NK-92 (cell line): ENCODE data around the gene NPR2.

Experiments used
- DNase-seq: peaks from one replicate; lab custom pipeline; 2025; ENCODE audit not compliant: unreplicated experiment; lab: John Stamatoyannopoulos, UW

The NPR2 gene

DNA sequence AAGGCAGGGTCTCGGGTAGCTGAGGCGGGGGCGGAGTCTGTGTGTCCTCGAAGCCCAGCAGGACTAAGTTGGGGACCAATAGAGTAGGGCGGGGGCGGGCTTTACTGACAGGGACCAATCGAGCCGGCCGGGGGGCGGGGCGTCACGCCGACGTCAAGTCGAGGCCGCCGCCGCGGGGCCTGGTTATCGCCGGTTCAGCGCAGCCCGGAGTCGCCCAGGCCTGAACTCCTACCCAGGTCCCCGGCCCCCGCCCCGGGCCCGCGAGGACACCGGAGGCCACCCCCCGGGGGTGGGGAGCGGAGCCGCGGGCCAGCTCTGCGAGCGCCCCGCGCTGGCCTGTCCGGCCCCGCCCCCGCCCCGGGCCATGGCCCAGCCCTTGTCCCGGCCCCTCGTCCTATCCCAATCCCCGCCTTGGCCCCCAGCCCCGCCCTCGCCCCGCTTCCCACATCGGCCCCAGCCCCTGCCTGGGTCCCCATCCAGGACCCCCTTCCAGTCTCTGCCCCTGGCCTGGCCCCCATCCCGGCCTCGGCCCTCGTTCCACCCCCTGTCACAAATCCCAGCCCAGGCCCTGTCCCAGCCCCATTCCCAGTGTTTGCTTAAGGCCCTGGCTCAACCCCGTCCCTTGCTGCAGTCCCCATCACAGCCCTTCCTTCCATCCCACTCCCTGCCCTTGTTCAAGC lies 37.8 kb downstream of the NPR2 start, which contains the start of gene TMEM8B:
Gene TMEM8B (plus strand): TSS at position 145 of the 680 bp plus-strand sequence. CDS start 220 bp downstream, at position 365.
- DNase-seq: peak; percentile 28

DNA sequence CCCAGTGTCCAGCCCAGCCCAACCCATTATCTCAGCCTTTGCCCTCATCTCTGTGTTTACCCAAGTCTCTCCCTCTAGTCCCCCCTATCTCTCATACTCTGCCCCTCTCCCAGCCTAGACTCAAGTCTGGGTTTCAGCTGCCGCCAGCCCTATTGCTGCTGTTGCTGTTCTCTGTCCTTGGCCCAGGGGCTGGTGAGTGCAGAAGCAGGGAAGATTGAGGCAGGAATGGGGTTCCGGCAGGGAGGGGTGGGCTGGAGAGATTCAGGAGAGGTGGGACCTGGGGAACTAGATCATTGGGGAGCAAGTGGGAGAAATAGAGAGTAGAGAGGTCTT lies 38.3 kb downstream of the NPR2 start:
- DNase-seq: no peak

DNA sequence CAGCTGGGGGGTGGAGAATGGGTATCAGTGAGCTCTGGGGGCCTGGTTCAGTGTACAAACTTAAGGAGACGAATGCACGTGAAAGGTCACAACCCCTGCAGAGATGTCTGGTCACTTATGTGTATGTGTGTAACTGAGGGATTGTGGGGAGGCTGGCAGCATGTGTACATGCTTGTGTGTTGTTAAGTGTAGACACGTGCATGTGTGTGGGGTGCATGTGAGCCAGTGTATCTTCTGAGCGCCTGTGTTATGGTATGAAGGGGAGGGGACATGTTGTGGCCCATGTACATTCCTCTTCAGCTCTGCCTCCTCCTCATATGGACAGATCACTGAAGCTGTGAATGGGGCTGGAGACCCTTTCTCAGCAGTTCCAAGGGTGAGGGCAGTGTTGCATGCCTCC lies 39.6 kb downstream of the NPR2 start:
- DNase-seq: no peak

DNA sequence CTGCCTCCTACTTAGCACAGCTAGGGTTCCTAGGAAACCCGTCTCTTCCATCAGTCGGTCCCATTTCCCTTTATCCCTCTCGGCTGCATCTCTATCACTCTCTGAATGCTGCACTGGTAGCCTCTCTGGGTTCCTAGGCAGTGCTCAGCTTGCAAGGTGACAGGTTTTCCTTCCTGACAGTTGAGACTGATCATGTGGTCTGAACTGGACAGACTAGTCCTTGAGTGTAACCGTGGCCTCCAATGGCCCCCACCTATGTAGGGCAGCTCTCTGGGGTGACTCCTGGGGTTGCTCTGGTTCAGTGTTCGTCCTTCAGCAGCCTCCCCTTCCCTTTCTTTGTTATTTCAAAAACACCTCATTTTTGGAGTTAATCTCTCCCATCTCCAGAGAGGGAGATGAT lies 41.4 kb downstream of the NPR2 start:
- no peak for DNase-seq

DNA sequence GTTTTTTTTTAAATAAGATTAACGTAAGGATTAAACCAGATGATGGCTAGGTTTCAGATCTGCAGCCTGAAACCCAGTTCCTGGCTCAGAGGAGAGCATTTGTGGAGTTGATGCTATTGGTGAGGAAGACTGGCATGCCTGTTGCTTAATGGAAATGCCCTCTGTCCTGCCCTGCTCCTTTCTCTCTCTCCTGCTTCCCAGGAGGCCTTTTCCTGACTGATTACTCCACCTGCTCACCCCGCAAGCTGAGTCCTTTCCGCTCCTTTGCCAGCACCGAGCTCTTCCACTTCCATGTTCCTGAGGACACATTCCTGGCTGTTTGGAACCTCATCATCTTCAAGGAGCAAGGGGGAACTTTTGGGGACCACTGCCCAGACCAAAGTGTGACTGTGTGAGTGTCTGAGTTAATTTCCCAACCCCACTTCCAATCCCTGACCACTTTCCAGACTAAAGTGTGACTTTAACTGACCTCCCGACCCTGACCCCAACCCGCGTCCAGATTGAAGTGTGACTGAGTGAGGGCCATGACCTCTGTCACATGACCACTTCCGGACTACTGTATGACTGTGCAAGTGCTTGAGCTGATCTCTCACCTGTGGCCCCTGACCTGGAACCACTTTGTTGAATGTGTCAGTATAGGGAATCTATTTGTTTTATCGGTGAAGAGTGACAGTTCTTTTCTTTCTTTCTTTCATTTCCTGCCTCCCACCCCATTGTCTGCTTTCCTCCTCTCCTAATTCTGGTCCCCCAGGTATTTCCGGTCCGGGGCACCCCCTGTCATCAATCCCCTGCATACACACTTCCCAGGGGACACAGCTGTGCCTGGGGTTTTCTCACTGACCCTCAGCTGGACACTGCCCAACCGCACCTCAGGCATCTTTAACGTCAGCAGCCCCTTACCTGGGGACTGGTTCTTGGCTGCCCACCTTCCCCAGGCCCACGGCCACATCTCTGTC lies 43.1 kb downstream of the NPR2 start:
- no peak for DNase-seq

DNA sequence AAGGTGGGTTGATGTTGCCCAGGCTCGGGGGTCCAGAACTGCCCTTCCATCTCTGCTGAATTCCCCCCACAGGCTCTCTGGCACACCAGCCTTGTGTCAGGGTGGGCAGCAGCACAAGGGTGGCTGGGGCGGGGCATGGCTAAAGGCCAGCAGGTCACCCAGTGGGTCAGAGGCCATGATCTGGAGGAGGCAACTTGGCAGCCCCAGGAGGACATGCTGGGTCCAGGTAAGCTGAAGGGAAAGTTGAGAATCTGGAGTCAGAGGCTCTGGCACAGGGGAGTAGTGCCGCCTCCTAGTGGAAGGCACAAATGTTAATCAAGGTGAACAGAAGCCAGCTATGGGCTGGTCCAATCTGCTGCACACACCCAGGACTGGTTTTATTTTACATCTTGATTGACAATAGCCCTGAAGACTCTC lies 43.8 kb downstream of the NPR2 start:
- DNase-seq: no peak

DNA sequence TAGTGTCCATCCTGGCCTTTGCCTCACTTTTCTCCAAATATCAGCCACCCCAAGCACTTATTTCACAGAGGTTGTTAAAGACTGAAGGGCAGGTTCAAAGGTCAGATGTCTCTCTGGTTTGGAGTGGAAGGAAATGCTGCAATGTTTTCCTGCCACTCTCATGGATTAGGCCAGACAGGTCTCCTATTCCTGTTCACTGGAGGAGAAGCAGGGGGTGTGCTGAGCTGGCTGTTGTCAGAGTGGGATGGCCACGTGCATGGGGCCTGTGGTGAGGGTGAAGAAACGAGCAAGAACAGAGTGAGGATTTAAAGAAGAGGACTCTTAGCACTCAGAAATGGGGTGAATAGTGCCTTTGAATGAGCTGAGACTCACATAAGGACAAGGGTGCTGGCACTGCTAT lies 44.4 kb downstream of the NPR2 start:
- DNase-seq: no peak

DNA sequence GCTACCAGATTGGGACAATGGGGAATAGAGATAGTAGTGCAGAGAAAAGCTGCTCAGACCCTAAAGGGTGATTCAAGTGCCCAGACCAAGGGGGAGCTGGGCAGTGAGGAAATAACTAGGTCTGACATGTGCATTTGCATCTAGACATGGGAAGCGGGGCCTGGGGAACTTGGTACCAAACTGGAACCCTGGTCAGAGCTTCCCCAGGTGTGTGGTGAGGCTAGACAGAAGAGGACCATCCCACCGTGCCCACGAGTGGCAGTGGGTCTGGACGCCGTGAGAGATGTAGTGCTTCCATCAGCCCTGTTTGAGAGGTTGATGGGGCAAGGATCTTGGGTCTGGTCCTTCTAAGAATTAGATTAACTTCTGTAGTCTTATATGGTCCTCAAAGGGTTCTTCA lies 45.2 kb downstream of the NPR2 start:
- no peak for DNase-seq

DNA sequence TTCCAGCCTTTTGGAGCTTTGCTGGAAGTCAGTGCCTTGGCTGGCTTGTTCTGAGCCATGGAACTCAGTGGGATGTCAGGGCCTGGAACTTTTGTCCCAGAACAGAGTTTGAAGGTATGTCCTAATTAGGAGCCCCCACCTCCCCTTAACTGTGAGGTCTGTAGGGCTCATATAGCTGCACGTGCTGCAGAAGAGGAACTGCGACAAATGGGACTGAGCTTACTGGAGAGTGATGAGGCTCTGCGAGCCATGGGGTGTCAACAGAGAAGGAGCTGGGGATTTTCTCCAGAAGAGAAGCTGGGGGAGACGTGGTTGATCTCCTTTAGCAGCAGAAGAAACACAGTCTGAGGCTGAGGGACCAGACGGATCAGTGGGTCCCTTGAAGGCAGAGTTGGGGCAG lies 48.5 kb downstream of the NPR2 start:
- no peak for DNase-seq

DNA sequence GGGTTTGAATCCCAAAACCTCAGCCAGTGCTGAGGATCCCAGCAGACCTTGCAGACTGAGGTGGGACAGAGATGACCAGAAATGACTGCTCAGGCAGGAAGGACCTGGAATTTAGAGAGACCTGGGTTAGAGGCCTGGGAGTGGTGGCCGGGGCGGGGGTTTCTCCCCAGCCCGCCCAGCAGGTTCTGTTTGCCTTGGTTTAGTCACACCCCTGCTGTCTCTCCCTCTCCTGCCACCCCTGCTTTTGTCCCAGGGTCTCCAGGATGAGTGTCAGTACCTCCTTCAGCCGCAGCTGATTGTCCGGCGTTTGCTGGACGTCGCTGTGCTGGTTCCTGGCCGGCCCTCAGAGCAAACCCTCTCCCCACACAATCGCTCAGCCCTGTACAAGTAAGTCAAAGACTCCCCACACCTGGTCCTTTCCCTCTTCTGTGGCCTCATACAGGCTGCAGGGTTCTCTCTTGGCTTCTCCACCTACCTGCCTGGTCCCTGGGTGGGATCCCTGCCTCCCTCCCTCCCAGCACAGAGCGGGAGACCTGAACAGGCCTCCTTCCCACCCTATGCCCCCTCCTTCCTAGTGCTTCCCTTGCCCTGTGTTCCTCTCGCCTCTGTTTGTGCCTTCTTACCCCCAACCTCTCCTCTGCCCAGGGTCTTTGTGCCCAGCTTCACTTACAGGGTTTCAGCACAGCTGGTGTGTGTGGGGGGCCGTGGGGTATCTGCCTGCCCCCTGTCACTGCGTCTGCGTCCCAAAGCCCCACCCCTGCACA lies 49.7 kb downstream of the NPR2 start:
- no peak for DNase-seq

DNA sequence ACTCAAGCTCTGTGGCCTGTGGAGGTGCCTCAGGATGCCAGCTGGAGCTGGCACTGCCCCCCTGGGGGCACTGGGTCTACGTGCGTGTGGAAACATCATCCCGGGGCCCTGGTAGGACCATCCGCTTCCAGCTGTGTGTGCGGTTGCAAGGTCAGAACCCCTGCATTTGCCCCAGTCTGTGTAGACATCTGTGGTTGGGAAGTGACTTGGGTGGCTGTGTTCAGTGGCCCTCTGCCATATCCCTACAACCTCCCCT lies 50.2 kb downstream of the NPR2 start:
- no peak for DNase-seq

DNA sequence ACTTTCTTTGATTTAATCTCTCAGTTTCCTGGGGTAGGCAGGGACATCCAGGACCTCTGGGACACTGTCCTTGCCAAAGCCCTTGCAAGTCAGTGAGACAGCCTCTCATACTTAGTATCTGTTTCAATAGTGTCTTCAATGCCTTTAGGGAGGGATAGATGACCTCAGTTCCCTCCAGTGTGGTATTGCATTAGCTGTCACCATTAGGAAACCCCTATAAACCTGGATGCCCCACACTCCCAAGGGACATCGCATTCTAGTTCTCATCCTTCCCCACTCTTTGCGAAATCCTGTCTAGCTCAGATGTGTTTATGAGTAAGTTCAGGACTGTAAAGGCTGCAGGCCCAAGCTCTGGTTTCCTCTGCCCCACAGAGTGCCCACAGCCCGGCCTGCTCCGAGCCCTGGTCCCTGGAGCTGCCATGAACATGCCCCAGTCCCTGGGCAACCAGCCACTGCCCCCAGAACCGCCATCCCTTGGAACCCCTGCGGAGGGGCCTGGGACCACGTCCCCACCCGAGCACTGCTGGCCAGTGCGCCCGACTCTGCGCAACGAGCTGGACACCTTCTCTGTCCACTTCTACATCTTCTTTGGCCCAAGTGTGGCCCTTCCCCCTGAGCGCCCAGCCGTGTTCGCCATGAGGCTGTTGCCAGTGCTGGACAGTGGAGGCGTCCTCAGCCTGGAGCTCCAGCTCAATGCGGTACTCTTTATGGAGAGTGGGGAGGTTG lies 50.8 kb downstream of the NPR2 start:
- no peak for DNase-seq

DNA sequence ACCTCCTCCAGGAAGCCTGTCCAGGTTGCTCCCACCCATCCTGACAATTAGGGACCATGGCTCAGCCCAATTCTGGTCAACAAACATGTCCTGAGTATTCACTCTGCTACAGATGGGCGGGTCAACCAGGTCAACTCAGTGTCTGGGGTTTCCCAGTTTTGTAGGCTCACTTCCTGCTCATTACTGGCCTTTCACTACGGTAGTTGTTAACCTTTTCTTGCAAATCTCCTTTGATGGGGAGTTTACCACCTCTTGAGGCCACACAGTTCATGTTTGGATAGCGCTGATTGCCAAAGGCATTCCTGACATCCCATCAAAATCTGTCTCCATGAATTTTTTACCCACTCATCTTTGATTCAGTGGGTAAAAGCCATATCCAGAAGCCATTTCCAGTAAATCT lies 51.4 kb downstream of the NPR2 start:
- no peak for DNase-seq

DNA sequence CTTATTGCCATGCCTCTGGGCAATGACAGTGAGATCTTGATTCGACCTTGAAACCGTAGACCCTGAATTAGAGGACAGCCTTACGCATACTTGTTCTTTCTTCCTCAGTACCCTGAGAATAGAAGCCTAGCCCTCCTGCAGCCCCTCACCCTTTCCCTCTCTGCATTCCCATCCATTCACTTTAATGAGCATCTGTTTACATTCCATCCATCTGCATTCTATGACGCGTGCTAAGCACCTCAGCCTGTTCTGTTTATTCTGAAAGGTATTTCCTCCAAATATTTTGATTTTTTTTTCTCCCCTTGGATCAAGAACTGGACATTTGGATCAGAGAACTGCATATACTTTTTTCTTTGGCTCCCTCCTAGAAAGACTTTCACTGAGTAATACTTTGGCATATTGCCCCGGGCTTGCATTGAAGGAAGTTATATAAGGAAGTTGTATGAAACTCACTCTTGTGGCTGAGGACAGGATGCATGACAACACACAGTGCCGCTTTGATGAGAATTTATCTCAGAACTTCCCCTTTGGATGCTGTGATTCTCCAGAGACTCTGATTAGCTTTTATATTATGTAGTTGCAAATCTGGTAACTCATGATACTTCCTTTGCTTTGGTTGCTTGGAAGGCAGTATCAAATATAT lies 53.4 kb downstream of the NPR2 start:
- DNase-seq: no peak

DNA sequence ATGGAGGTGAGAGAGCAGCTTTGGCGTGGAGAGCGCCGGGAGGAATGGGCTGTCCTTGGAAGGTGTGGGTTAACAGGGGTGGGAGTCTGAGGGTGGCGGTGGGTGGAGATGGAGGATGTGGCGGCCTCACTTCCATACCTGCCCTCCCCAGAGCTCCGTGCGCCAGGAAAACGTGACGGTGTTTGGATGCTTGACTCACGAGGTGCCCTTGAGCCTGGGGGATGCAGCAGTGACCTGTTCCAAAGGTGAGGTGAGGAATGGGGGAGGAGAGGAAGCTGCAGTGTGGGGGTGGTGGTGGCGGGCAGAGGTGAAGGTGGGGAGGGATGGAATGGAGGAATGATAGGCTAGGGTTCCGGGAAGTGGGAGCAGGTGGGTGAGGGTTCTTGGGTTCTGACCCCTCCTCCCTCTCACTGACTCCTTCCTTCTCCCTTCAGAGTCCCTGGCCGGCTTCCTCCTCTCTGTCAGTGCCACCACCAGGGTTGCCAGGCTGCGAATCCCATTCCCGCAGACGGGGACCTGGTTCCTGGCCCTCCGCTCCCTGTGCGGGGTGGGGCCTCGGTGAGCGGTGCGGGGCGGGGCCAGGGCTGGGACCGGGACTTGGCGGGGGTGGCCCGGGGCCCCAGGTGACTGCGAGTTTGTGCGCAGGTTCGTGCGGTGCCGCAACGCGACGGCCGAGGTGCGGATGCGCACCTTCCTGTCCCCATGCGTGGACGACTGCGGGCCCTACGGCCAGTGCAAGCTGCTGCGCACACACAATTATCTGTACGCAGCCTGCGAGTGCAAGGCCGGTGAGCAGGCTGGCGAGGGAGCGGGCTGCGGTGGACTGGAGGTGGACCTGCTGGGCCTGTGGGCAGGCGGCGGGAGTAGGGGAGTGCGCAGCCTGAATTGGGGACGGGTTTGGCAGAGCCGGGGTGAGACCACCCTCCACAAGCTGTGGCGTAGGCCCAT lies 54.7 kb downstream of the NPR2 start:
- no peak for DNase-seq

DNA sequence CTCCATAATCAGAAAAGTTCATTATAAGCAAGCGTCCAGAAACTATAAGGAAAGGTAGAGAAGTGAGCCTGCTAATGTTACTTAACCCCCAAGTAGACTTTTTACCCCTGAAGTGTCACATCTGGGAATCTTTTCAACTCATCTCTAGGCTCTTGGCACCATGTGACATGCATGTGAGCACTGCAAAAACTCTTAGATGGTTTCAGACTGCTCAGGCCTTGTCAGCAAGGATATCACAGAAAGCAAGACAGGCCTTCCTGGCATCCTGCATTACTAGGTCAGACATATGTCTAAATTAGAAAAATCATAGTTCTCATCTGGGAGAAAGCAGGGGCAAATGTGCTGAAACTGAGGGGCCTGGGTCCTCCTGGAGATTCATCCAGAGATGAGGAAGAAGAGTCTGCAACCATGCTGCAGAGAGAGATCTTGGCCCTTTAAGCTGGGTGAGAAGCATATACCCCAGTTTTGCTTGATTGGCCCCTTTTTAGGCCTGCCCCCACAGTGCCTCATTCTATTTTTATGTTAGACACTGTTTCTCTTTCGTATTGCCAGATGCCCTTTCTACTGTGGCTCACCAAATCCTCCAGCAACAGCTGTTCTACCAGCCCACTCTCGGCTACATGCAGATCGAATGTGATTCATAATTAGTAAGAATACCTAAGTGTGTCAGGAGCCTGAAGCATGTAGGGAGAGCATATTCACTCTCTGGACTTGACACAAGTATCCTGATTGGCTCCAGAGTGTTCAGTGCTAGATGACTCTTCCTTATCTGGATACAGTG lies 56.6 kb downstream of the NPR2 start:
- no peak for DNase-seq

DNA sequence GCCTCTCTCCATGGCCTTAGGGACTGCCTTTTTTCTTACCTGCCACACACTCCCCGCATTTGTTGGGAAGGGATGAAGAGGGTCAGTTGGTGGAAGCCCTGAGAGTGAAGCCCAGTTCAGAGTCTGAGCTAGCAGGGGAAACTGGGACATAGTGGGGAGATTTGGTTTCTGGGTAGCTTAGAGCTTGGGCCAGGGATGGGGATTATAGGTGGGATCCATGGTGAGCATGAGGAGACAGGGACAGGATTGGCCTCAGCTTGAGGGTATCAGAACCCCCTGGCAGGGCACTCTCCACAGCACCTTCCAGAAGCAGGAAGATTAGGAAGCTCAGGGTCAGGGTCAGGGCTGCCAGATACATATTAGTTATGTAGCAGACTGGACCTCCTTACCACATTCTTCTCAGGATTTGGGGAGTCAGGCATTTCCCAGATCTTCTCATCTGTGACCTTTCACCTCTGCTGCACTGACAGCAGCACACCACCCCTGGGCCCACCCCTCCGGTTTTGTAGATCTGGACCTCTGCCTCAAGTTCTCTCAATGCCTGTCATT lies 61.0 kb downstream of the NPR2 start:
- DNase-seq: no peak
